ENCODE data around the gene PHLDA1. TPM values are rescaled to one million over a fixed set of nuclear protein-coding genes. Genes with fewer than 3 reads are reported as not detected.

The PHLDA1 gene
- 131 and 380 TPM in 2 replicates for total RNA-seq

DNA sequence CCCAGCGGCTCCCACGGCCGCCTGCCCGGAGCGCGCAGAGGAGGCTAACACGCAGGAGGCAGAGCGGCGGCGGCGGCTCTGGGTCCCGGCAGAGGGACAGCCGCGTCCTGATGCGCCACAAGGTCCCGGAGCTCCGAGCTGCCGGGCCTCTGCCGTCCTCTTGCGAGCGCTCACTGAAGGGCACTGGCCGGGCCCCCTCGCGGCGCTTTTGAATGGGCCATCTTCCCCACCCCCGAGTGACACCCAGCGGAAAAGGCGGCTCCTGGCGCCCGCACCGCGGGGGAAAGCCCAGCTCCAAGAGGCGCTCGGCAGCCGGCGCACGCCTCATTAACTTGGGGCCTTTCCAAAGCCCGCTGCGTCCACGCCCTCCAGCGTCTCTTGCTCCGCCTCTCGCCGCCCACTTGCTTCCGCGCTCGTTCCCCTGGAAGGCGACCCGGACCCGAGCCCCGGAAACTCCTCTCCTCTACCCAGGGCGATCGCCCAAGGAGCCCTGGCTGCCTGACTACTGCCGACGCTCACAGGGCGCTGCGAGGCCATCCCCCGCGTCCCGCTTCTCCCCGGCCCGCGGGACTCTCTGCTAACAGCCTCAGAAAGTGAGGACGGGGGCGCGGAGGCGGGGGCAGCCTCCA is at the start of gene PHLDA1:
TSS of gene PHLDA1 (minus strand) at position 363 of the 629 bp plus-strand sequence.

Other genes starting within 250 kb of the PHLDA1 start
- 220 and 390 TPM in 2 replicates for gene NAP1L1, start 52.9 kb upstream of the PHLDA1 start, total RNA-seq